PFSK-1 (cell line): ENCODE data around the gene KRIT1.

Experiments used
- FOXP2 ChIP-seq: optimal IDR thresholded peaks from 2 replicates; pipeline ENCODE3; 2011; ENCODE audit warnings: borderline replicate concordance, control low read depth, inconsistent platforms; ENCODE audit not compliant: insufficient read depth; ENCODE audit errors: extremely low read length, extremely low read depth
- POLR2AphosphoS5 ChIP-seq: IDR thresholded peaks from 2 replicates; pipeline ENCODE4 v1.6.1; 2012; ENCODE audit warnings: low read depth, mild to moderate bottlenecking, control low read depth, low read length, moderate library complexity
- SIN3A ChIP-seq: IDR thresholded peaks from 2 replicates; pipeline ENCODE4 v1.6.1; 2012; ENCODE audit warnings: mild to moderate bottlenecking, low read length, moderate library complexity, borderline replicate concordance; ENCODE audit not compliant: insufficient read depth
- TAF1 ChIP-seq: IDR thresholded peaks from 2 replicates; pipeline ENCODE4 v1.6.1; 2012; ENCODE audit warnings: low read length, control low read depth, borderline replicate concordance; ENCODE audit not compliant: insufficient read depth
- TF ChIP-seq, protein P1 (sequence below), 2 experiments: IDR thresholded peaks; 2 replicates each; pipeline versions ENCODE4 v1.6.1 to v1.8.0; 2011 to 2012; ENCODE audit warnings: low read depth in 2 of 2, low read length in 2 of 2, control low read depth in 1 of 2, inconsistent platforms in 1 of 2, mild to moderate bottlenecking in 1 of 2, moderate library complexity in 1 of 2; ENCODE audit not compliant: insufficient read depth in 1 of 2

KRIT1 gene

GRCh38 chr7:92230547-92230946 is 15.2 kb downstream of the KRIT1 start:
- TF ChIP-seq SIN3A (no peak), POLR2AphosphoS5 (no peak), TAF1 (no peak), FOXP2 (no peak)
- TF ChIP-seq, protein P1, sequence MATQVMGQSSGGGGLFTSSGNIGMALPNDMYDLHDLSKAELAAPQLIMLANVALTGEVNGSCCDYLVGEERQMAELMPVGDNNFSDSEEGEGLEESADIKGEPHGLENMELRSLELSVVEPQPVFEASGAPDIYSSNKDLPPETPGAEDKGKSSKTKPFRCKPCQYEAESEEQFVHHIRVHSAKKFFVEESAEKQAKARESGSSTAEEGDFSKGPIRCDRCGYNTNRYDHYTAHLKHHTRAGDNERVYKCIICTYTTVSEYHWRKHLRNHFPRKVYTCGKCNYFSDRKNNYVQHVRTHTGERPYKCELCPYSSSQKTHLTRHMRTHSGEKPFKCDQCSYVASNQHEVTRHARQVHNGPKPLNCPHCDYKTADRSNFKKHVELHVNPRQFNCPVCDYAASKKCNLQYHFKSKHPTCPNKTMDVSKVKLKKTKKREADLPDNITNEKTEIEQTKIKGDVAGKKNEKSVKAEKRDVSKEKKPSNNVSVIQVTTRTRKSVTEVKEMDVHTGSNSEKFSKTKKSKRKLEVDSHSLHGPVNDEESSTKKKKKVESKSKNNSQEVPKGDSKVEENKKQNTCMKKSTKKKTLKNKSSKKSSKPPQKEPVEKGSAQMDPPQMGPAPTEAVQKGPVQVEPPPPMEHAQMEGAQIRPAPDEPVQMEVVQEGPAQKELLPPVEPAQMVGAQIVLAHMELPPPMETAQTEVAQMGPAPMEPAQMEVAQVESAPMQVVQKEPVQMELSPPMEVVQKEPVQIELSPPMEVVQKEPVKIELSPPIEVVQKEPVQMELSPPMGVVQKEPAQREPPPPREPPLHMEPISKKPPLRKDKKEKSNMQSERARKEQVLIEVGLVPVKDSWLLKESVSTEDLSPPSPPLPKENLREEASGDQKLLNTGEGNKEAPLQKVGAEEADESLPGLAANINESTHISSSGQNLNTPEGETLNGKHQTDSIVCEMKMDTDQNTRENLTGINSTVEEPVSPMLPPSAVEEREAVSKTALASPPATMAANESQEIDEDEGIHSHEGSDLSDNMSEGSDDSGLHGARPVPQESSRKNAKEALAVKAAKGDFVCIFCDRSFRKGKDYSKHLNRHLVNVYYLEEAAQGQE (IDR thresholded peaks at IDR 0.05; ENCODE audit: insufficient read depth in 1 of 2, low read depth in 2 of 2, low read length in 2 of 2) = no peak

- TF ChIP-seq FOXP2 (no peak), TAF1 (no peak)
Measured at GRCh38 chr7:92228742-92229141, 17.0 kb downstream of the KRIT1 start.

DNA sequence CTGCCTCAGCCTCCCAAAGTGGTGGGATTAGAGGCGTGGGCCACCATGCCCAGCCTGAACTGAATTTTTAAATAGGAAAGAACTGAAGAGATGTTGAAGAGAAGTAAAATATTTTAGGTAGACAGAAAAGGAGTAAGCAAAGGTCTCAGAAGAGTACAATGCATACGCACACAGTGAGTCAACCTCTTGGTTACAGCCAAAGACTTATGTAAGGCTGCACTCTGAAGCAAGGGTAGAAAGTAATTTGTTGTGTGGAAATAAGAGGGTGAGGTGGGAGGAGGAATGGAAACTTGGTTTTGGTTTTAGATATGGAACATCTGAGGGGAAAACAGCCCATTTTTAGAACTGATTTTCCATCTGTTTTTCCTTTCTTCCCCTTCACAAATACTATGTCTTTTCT is 17.6 kb downstream of the KRIT1 start:
- TF ChIP-seq FOXP2 (no peak), SIN3A (no peak)

DNA sequence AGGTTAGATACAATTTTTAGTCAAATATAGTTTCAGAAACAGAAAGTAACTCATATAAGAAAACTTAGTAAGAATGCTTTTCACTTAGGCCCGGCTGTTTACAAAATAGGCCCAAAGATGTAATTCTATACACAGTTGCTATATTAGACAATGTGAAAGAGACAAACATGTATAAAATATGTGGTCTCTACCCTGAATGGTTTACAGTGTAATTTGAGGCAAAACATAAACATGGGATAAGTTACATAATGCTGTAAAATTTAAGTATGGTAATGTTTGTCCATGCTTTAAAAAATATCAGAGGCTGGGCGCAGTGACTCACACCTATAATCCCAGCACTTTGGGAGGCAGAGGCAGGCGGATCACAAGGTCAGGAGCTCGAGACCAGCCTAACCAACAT is 18.7 kb downstream of the KRIT1 start:
- TF ChIP-seq SIN3A (no peak), POLR2AphosphoS5 (no peak), TAF1 (no peak), FOXP2 (no peak)
- TF ChIP-seq, protein P1 (IDR thresholded peaks at IDR 0.05; ENCODE audit: insufficient read depth in 1 of 2, low read depth in 2 of 2, low read length in 2 of 2) = no peak

- TF ChIP-seq FOXP2 = no peak
- TF ChIP-seq SIN3A = no peak
- no peak for TF ChIP-seq TAF1
- TF ChIP-seq, protein P1 (IDR thresholded peaks at IDR 0.05; ENCODE audit: insufficient read depth in 1 of 2, low read depth in 2 of 2, low read length in 2 of 2) = no peak
- no peak for TF ChIP-seq POLR2AphosphoS5
Measured at GRCh38 chr7:92221766-92222165, 23.9 kb downstream of the KRIT1 start.

GRCh38 chr7:92206672-92207071 is 39.0 kb downstream of the KRIT1 start:
- no peak for TF ChIP-seq FOXP2
- no peak for TF ChIP-seq SIN3A
- no peak for TF ChIP-seq POLR2AphosphoS5
- TF ChIP-seq TAF1 = no peak
- TF ChIP-seq, protein P1 (IDR thresholded peaks at IDR 0.05; ENCODE audit: insufficient read depth in 1 of 2, low read depth in 2 of 2, low read length in 2 of 2) = no peak
